ENCODE data around the gene LARP4. TPM values are rescaled to one million over a fixed set of nuclear protein-coding genes. Genes with fewer than 3 reads are reported as not detected.
A peak's percentile ranks its signal among the peaks of the same experiment; 100 is the strongest.

LARP4 gene
- total and polyA plus RNA-seq, 9 of the 15 experiments (the other 6 are each of a cell fraction or from before 2014, with no cell fraction given), result 31.6 to 84.5 (median 52.4) TPM

DNA sequence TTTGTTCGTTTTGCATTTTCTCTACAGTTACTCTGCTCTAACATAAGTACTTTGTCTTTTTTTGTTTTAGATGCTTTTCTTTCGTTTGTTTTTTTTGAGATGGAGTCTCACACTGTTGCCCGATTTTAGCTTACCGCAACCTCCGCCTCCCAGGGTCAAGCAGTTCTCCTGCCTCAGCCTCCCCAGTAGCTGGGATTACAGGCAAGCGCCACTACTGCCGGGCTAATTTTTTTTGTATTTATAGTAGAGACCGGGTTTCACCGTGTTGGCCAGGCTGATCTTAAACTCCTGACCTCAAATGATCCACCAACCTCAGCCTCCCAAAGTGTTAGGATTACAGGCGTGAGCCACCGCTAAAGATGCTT, 106.8 kb downstream of the LARP4 start:
- H4K20me1 ChIP-seq (replicated peaks; ENCODE audit: control insufficient read depth, insufficient read depth, low read length), result peaks cover 9% of the 10 kb centered on the region
- intact Hi-C loops (cut with micrococcal nuclease) (loop anchor here (2.0 to 5.0 kb wide), 2 partner anchors 43 to 90 kb away; no protein-coding TSS in a partner anchor), in situ Hi-C loops (cut with MboI) (loop anchor here (5.0 to 10.0 kb wide), 2 partner anchors 130 to 237 kb away; no protein-coding TSS in a partner anchor)
- POLR2A ChIA-PET, result interaction anchor here (0.7 to 1.7 kb wide), 7 partner anchors 11 to 539 kb away, joined by 3 to 5 read pairs (median 3); no protein-coding TSS in a partner anchor
- H3K4me1 ChIP-seq (replicated peaks in 1 of 2; ENCODE audit: control insufficient read depth in 2 of 2, insufficient read depth in 2 of 2, low read length in 2 of 2), result peaks cover 22 to 23% of the 10 kb centered on the region in 2 experiments
- no peak for ATAC-seq
- no peak overlapping the region; a peak in 1 of 4 replicates for H3K9ac ChIP-seq (ENCODE audit: insufficient read depth in 1 of 2, low read depth in 2 of 2, low read length in 2 of 2)
- no peak for FAIRE-seq
- H3K79me2 ChIP-seq (ENCODE audit: control insufficient read depth, insufficient read depth, low read length), result peaks cover 68% of the 10 kb centered on the region
- H3K9me1 ChIP-seq (ENCODE audit: control insufficient read depth, insufficient read depth, low read length), result no peaks in the 10 kb centered on the region
- CTCF ChIA-PET (ENCODE audit: low intra/inter-chr PET ratio), result interaction anchor here (0.6 to 1.9 kb wide), 2 partner anchors 12 to 130 kb away, joined by 3 to 4 read pairs; no protein-coding TSS in a partner anchor
- no peak overlapping the region for H3K4me2 ChIP-seq (ENCODE audit: insufficient read depth, low read length)
- H3K9me3 ChIP-seq (replicated peaks; ENCODE audit: control insufficient read depth, insufficient read depth, low read depth, low read length), result no peaks in the 10 kb centered on the region
- H3K27me3 ChIP-seq (ENCODE audit: control insufficient read depth in 2 of 2, insufficient read depth in 2 of 2, low read length in 2 of 2), result no peaks in the 10 kb centered on the region
- no peak for TF ChIP-seq ZNF217 (CRISPR knock-in tag; IDR thresholded peaks at IDR 0.05)
- TF ChIP-seq, protein P1, sequence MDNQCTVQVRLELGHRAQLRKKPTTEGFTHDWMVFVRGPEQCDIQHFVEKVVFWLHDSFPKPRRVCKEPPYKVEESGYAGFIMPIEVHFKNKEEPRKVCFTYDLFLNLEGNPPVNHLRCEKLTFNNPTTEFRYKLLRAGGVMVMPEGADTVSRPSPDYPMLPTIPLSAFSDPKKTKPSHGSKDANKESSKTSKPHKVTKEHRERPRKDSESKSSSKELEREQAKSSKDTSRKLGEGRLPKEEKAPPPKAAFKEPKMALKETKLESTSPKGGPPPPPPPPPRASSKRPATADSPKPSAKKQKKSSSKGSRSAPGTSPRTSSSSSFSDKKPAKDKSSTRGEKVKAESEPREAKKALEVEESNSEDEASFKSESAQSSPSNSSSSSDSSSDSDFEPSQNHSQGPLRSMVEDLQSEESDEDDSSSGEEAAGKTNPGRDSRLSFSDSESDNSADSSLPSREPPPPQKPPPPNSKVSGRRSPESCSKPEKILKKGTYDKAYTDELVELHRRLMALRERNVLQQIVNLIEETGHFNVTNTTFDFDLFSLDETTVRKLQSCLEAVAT (IDR thresholded peaks at IDR 0.05), result peak in 1 of 2 experiments; percentile 66; a peak in 1 of 4 replicates
- BruUV-seq (replicated peaks), result no TSS peak
- 0 out of 3 replicates have a peak, but pooled peaks cover 2% of the 10 kb centered on the region for H3K36me3 ChIP-seq (ENCODE audit: control insufficient read depth, insufficient read depth, low read length)
- no peak for DNase-seq (ENCODE audit: extremely low read depth in 1 of 4, low spot score in 3 of 4)
- H3K27ac ChIP-seq (ENCODE audit: extremely low read depth, low read depth, low read length), result no peak overlapping the region
- 58% methylated on average over 11 of the region's 11 CpGs for WGBS (ENCODE audit: insufficient coverage, low coverage, missing lambda C conversion rate)
- H2AFZ ChIP-seq (ENCODE audit: low read depth, low read length), result no peak overlapping the region
- H3K4me3 ChIP-seq, result no peak overlapping the region

GRCh38 chr12:50507930-50508329, 107.2 kb downstream of the LARP4 start:
- peaks cover 22 to 23% of the 10 kb centered on the region in 2 experiments for H3K4me1 ChIP-seq (replicated peaks in 1 of 2; ENCODE audit: control insufficient read depth in 2 of 2, insufficient read depth in 2 of 2, low read length in 2 of 2)
- no peaks in the 10 kb centered on the region for H3K9me3 ChIP-seq (replicated peaks; ENCODE audit: control insufficient read depth, insufficient read depth, low read depth, low read length)
- no peaks in the 10 kb centered on the region for H3K27me3 ChIP-seq (ENCODE audit: control insufficient read depth in 2 of 2, insufficient read depth in 2 of 2, low read length in 2 of 2)
- H2AFZ ChIP-seq (ENCODE audit: low read depth, low read length), result no peak overlapping the region
- ChIA-PET POLR2A (interaction anchor here (0.6 to 1.9 kb wide), 11 partner anchors 10 to 258 kb away, joined by 3 to 6 read pairs (median 4); no protein-coding TSS in a partner anchor), CTCF (ENCODE audit: low intra/inter-chr PET ratio) (no interaction called here)
- peaks cover 70% of the 10 kb centered on the region for H3K79me2 ChIP-seq (ENCODE audit: control insufficient read depth, insufficient read depth, low read length)
- intact Hi-C loops (cut with micrococcal nuclease), result loop anchor here (2.0 to 5.0 kb wide), 2 partner anchors 43 to 89 kb away; no protein-coding TSS in a partner anchor
- H3K36me3 ChIP-seq (ENCODE audit: control insufficient read depth, insufficient read depth, low read length), result 0 out of 3 replicates have a peak, but pooled peaks cover 2% of the 10 kb centered on the region
- FAIRE-seq, result no peak
- no peak overlapping the region for H3K4me2 ChIP-seq (ENCODE audit: insufficient read depth, low read length)
- H3K9ac ChIP-seq (ENCODE audit: insufficient read depth in 1 of 2, low read depth in 2 of 2, low read length in 2 of 2), result no peak overlapping the region
- ATAC-seq, result no peak
- no peak overlapping the region for H3K4me3 ChIP-seq
- H4K20me1 ChIP-seq (replicated peaks; ENCODE audit: control insufficient read depth, insufficient read depth, low read length), result peaks cover 9% of the 10 kb centered on the region
- no peaks in the 10 kb centered on the region for H3K9me1 ChIP-seq (ENCODE audit: control insufficient read depth, insufficient read depth, low read length)
- 73% methylated on average over 2 of the region's 2 CpGs for WGBS (ENCODE audit: insufficient coverage, low coverage, missing lambda C conversion rate)
- no TSS peak for BruUV-seq (replicated peaks)
- in situ Hi-C loops (cut with MboI), result loop anchor here (5.0 to 10.0 kb wide), 2 partner anchors 129 to 237 kb away; no protein-coding TSS in a partner anchor
- DNase-seq (ENCODE audit: extremely low read depth in 1 of 4, low spot score in 3 of 4), result no peak
- no peak overlapping the region for H3K27ac ChIP-seq (ENCODE audit: extremely low read depth, low read depth, low read length)
- TF ChIP-seq MTA1 (IDR thresholded peaks at IDR 0.05; ENCODE audit: borderline replicate concordance), result no peak
- no peak for TF ChIP-seq ZNF644 (tag; IDR thresholded peaks at IDR 0.05; ENCODE audit: low read depth)
- TF ChIP-seq MAFG (tag; conservative IDR thresholded peaks at IDR 0.05), result no peak
- no peak for TF ChIP-seq BRF1 (IDR thresholded peaks at IDR 0.05; ENCODE audit: borderline replicate concordance, extremely low read depth, insufficient read length)
- no peak for TF ChIP-seq XRCC5 (IDR thresholded peaks at IDR 0.05; ENCODE audit: low read depth, low read length)
- TF ChIP-seq BDP1 (IDR thresholded peaks at IDR 0.05; ENCODE audit: insufficient read depth, insufficient read length), result no peak
- no peak for TF ChIP-seq TRIM28 (IDR thresholded peaks at IDR 0.05)
- no peak for TF ChIP-seq KDM4B (IDR thresholded peaks at IDR 0.05; ENCODE audit: borderline replicate concordance in 2 of 2, low read depth in 1 of 2)
- TF ChIP-seq RFX1 (IDR thresholded peaks at IDR 0.05), result no peak
- no peak for TF ChIP-seq NFATC3 (IDR thresholded peaks at IDR 0.05)
- TF ChIP-seq ZNF12 (CRISPR knock-in tag; IDR thresholded peaks at IDR 0.05), result no peak
- no peak for TF ChIP-seq MCM7 (IDR thresholded peaks at IDR 0.05)
- no peak for TF ChIP-seq ZNF408 (CRISPR knock-in tag; IDR thresholded peaks at IDR 0.05; ENCODE audit: low read depth)
- no peak for TF ChIP-seq PPARD (CRISPR knock-in tag; IDR thresholded peaks at IDR 0.05)
